GM21786 (cell line): ENCODE measurements around the gene XYLT2.

ENCODE experiments used
- ATAC-seq: cut with Tn5 transposase; IDR thresholded peaks from one replicate; pipeline ENCODE4 v1.9.1; 2021; ENCODE audit not compliant: unreplicated experiment

XYLT2 gene

GRCh38 chr17:50363217-50364060 is 17.5 kb downstream of the XYLT2 start:
- ATAC-seq: no peak

GRCh38 chr17:50364061-50364458 is 18.1 kb downstream of the XYLT2 start:
- no peak for ATAC-seq

DNA sequence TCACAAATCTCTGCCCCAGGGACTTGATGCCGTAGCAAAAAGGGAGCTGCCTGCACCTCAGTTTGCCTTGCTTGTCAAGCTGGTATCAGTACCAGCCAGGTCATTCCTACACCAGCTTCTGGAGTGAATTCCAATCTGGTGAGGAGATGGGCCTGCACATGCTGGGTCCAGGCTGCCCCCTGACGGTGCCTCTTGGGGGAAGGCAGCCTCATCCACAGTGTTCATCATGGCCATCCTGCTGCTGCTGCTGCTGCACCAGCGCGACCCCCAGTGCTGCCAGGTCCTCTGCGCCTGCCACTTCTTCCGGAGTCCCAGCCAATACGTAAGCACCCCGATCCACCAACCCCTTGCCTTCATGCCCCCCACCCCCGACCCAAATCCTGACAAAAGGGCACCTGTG is 18.8 kb downstream of the XYLT2 start:
- no peak for ATAC-seq

DNA sequence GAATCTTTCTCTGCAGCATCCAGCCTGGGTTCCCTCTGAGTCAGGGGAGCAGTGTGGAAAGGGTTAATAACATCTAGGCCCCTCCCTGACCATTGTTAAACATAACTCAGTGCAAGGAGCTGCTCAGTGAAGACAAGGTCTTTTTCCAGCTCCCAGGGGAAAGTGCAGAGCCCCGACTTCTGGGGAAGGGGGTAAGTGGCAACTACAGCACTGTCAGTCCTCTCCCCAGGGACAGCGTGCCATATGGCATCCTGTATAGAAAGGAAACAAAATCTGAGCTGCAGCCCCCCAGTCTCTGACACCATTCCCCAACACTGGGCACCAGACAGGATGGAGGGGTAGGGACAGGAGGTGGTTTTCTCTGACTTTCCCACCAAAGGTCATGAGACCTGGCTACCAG is 19.2 kb downstream of the XYLT2 start:
- ATAC-seq: no peak

DNA sequence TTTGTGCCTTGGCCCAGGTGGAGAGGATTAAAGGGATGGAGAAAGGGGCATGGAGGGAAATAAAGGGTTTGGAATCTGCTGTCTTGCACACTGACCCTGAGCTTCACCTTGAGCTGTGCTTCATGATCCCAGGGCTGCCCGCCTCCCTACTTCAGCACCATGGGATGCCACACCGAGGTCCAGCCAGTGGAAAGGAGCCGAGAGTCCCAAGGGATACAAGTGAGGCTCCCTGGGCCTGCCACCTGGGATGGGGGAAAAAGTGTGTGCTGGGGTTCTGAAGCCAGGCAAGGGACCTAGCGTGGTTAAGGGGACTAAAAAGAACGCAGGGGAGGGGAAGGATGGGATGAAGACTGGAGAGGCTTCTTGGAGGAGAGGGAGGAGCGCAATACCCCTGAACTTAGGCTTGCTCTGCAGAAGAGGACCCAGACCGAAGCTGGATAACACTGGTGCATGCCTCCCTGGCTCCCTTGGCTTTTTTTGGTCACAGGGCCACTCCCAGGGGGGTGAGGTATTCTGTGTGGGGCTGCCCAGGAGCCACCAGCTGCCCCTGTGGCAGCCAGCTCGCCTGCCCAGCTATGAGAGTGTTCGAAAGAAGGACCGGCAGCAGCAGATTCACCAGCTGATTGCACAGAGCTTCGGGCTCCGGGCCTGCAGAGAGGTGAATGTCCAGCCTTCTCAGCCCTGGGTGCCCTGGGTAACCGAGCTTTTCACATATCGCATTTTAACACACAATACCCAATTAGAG is 19.9 kb downstream of the XYLT2 start:
- no peak for ATAC-seq

- ATAC-seq: no peak
These were observed 21.5 kb downstream of the XYLT2 start for GRCh38 chr17:50367401-50367800.

- ATAC-seq: no peak
These were observed 24.1 kb downstream of the XYLT2 start for GRCh38 chr17:50370052-50370451.

DNA sequence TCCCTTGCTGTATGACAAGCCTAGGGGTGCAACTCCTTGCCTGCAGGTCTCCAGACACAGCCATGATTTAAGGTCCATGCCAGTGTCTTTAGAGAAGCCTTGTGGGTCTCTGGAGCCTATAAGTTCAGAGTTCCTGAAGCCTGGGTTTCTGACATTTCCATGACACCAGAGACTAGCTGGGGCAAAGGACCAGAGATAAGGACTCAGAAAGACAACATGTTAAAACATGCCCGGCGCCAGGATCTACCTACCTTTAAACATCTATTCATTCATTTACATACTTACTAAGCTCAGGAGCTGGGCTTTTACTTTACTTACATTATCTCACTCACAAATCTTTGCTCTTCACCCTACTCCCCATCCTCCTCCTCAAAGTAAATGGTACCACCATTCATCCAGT is 25.6 kb downstream of the XYLT2 start:
- ATAC-seq: no peak

- ATAC-seq: no peak
These were observed 26.4 kb downstream of the XYLT2 start for GRCh38 chr17:50372222-50372757.

- peak; percentile 91 for ATAC-seq
These were observed 27.0 kb downstream of the XYLT2 start, which contains the start of the genes EME1 and MRPL27 for GRCh38 chr17:50372758-50373556. TSS of gene EME1 (plus strand) at chr17:50373229. CDS start at chr17:50375209, 1,980 bp downstream. TSS of gene MRPL27 (minus strand) at chr17:50373184. CDS start at chr17:50373170, 14 bp downstream.

GRCh38 chr17:50373705-50374104 is 27.8 kb downstream of the XYLT2 start:
- no peak for ATAC-seq

- ATAC-seq: no peak
These were observed 30.1 kb downstream of the XYLT2 start for GRCh38 chr17:50375858-50376538.

GRCh38 chr17:50379351-50380132 is 33.6 kb downstream of the XYLT2 start:
- ATAC-seq: no peak

- ATAC-seq: no peak
These were observed 34.7 kb downstream of the XYLT2 start for GRCh38 chr17:50380369-50381259.

GRCh38 chr17:50381260-50381815 is 35.4 kb downstream of the XYLT2 start:
- ATAC-seq: no peak

DNA sequence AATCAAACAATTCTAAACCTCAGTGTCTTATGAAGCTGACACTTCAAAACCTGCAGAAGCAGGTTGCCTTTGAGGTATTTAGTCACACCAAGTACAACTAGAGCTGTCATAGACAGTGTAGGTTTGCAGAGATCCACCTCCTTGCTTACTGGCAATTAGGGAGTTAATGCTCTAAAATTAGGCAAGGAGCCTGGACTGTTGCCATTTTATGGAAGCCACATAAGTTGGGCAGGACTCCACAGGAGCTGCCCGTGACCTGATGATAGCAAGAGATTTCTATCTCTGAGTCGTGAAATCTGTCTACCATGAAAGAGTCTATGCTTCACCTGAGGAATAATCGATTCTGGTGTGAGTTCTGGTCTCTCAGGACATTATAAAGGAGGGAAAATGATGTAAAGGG is 36.0 kb downstream of the XYLT2 start:
- ATAC-seq: no peak

DNA sequence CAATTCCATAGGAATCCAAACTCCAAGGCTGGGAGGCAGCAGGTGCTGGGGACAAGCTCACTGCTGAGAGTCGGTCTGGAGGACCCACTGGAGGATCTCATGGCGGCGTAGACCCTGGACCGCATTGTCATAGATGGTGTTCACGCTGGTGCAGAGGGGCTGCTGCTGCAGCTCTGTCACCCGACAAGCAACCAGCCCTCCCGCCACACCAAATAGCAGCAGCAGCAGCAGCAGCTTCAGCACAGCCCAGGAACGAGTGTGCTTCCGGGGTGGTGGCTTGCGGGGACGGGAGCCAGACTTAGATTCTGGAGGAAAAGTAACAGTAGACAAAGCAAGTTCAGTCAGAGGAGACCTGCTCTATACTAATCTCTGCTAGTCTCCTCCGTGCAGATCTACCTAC is 37.0 kb downstream of the XYLT2 start:
- ATAC-seq: no peak

DNA sequence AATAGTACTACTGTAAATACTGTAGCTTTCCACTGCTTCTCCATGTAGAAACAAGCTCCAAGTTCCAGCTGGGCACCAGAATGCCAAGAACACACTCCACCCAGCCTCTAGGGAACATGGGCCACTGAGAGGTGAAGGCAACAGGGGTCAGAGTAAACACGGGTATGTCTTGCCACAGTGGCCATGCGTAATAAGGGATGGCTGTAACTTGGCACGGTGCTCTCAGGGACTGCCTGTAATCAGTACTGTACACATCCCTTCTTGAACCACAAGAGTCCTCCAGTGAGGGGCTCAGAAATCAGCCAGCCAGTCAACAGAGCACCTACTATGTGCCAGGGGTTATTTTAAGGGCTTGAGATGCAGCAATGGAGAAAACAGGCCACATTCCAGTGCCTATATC is 40.6 kb downstream of the XYLT2 start:
- ATAC-seq: no peak
